Hepatocyte (in vitro differentiated cells): ENCODE measurements around the gene UBE2Q2. TPM values are rescaled to one million over a fixed set of nuclear protein-coding genes. Genes with fewer than 3 reads are reported as not detected.

Source experiments
- DNase-seq: peaks from one replicate; pipeline ENCODE4 v3.0.0-alpha.2; 2016; ENCODE audit warnings: low spot score
- H2AFZ ChIP-seq: fragments of 200-600 bp; sonication (generic); 2 replicates; pipeline ENCODE4 v1.6.0; 2016; ENCODE audit warnings: antibody characterized with exemption, mild to moderate bottlenecking
- H3K27ac ChIP-seq: fragments of 200-600 bp; sonication (generic); 2 replicates; pipeline ENCODE4 v1.5.1; 2016; ENCODE audit warnings: mild to moderate bottlenecking
- H3K27me3 ChIP-seq: fragments of 200-600 bp; sonication (generic); 2 replicates; pipeline ENCODE4 v1.6.1; 2016
- H3K36me3 ChIP-seq: fragments of 200-600 bp; sonication (generic); replicated peaks from 2 replicates; pipeline ENCODE4 v1.5.1; 2016; ENCODE audit warnings: low read depth; ENCODE audit not compliant: insufficient read depth
- H3K4me1 ChIP-seq: fragments of 200-600 bp; sonication (generic); 2 replicates; pipeline ENCODE4 v1.5.1; 2016; ENCODE audit warnings: mild to moderate bottlenecking, moderate library complexity; ENCODE audit not compliant: insufficient read depth
- H3K4me2 ChIP-seq: fragments of 200-600 bp; sonication (generic); 2 replicates; pipeline ENCODE4 v1.6.0; 2016
- H3K4me3 ChIP-seq: fragments of 200-600 bp; sonication (generic); 2 replicates; pipeline ENCODE4 v1.5.1; 2016; ENCODE audit warnings: mild to moderate bottlenecking
- H3K79me2 ChIP-seq: fragments of 200-600 bp; sonication (generic); 2 replicates; pipeline ENCODE4 v1.6.0; 2017; ENCODE audit warnings: mild to moderate bottlenecking
- H3K9me2 ChIP-seq: fragments of 200-600 bp; sonication (generic); replicated peaks from 2 replicates; pipeline ENCODE4 v1.6.0; 2017; ENCODE audit warnings: mild to moderate bottlenecking; ENCODE audit not compliant: insufficient read depth
- H3K9me3 ChIP-seq: fragments of 200-600 bp; sonication (generic); 2 replicates; pipeline ENCODE4 v1.5.1; 2016; ENCODE audit warnings: low read depth, mild to moderate bottlenecking
- H4K20me1 ChIP-seq: fragments of 200-600 bp; sonication (generic); 2 replicates; pipeline ENCODE4 v1.6.0; 2016; ENCODE audit warnings: mild to moderate bottlenecking; ENCODE audit not compliant: insufficient read depth, poor library complexity, severe bottlenecking
- EZH2 ChIP-seq: fragments of 200-600 bp; sonication (generic); IDR thresholded peaks from 2 replicates; pipeline ENCODE4 v1.6.1; 2016; ENCODE audit warnings: antibody characterized with exemption, mild to moderate bottlenecking, borderline replicate concordance
- EZH2phosphoT487 ChIP-seq: fragments of 200-600 bp; sonication (generic); IDR thresholded peaks from one replicate; pipeline ENCODE4 v1.6.1; 2018; ENCODE audit warnings: antibody characterized with exemption, mild to moderate bottlenecking, low read depth, moderate library complexity; ENCODE audit not compliant: unreplicated experiment, severe bottlenecking
- WGBS: methylation state at CpG from one replicate; pipeline ENCODE4 v1.1.6; 2016; ENCODE audit warnings: low lambda C conversion rate; ENCODE audit errors: missing lambda C conversion rate; 5-methylcytosine and 5-hydroxymethylcytosine counted together
- polyA plus RNA-seq: library from polyadenylated mRNA; unstranded; fragments of >200 nt; fragmentation: Nextera tagmentation; extraction: Ambion mirVana; gene quantifications from 2 replicates; pipeline ENCODE4 v1.2.1, GENCODE V29; 2016
- total RNA-seq: library from RNA; depleted of rRNA; stranded (reverse); fragments of >200 nt; gene quantifications from 2 replicates; pipeline ENCODE4 v1.2.3, GENCODE V29; 2014
- TF ChIP-seq, protein P1 (sequence below): fragments of 200-600 bp; sonication (generic); IDR thresholded peaks from 2 replicates; pipeline ENCODE4 v1.5.1; 2016; ENCODE audit warnings: antibody characterized with exemption, mild to moderate bottlenecking; ENCODE audit not compliant: poor library complexity

Gene UBE2Q2
- total and polyA plus RNA-seq, 2 experiments from 2014 or later, result 30.7 to 50.9 TPM

DNA sequence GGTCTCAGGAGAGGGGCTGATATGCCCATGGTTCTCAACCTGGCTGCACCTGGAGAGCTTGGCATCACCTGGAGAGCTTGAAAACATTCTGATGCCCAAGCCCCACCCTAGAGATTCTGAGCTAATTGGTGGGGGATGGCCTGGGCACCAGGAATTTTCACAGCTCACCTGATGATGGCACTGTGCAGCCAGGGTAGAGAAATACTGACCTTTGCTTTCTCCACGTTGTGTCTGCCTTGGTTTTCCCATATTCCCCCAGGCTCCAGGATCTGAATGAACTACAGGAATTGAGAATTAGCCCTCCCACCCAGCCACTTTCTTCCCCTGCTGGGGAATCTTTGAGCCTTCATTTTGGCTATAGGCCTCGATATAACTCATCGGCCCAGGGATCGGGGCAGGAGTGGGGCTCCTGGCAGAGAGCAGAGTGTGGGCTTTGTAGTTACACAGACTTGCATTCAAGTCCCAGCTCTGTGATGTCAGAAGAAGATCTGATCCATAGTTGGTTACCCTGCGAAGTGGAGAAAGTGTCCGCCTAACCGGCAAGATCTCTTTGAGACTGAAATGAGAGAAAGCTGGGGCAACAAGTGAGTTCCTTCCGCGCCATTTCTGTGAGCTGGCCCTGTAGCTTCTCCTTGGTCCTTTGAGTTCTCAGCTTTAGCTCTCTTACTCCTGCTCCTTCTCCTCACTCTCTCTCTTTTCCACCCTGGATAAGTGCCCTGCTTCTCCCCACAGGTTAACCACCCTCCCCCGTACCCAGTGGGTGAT lies 33.1 kb upstream of the UBE2Q2 start:
- no peaks in the 10 kb centered on the region for H3K79me2 ChIP-seq
- no peaks in the 10 kb centered on the region for H3K9me2 ChIP-seq
- no peaks in the 10 kb centered on the region for H3K9me3 ChIP-seq
- H3K27ac ChIP-seq, result no peak overlapping the region
- WGBS, result 79% methylated on average over 10 of the region's 10 CpGs
- H3K36me3 ChIP-seq, result no peaks in the 10 kb centered on the region
- peak overlapping the region; percentile 54 for H2AFZ ChIP-seq
- H4K20me1 ChIP-seq, result no peaks in the 10 kb centered on the region
- DNase-seq, result peak; percentile 54
- H3K4me1 ChIP-seq, result no peaks in the 10 kb centered on the region
- TF ChIP-seq, protein P1, sequence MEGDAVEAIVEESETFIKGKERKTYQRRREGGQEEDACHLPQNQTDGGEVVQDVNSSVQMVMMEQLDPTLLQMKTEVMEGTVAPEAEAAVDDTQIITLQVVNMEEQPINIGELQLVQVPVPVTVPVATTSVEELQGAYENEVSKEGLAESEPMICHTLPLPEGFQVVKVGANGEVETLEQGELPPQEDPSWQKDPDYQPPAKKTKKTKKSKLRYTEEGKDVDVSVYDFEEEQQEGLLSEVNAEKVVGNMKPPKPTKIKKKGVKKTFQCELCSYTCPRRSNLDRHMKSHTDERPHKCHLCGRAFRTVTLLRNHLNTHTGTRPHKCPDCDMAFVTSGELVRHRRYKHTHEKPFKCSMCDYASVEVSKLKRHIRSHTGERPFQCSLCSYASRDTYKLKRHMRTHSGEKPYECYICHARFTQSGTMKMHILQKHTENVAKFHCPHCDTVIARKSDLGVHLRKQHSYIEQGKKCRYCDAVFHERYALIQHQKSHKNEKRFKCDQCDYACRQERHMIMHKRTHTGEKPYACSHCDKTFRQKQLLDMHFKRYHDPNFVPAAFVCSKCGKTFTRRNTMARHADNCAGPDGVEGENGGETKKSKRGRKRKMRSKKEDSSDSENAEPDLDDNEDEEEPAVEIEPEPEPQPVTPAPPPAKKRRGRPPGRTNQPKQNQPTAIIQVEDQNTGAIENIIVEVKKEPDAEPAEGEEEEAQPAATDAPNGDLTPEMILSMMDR, result peak; percentile 56
- TF ChIP-seq EZH2, result no peak
- H3K27me3 ChIP-seq, result no peaks in the 10 kb centered on the region
- no peak overlapping the region for H3K4me3 ChIP-seq
- H3K4me2 ChIP-seq, result no peak overlapping the region

- Histone ChIP-seq H3K4me3 (no peak overlapping the region), H2AFZ (no peak overlapping the region), H3K27ac (no peak overlapping the region), H3K9me2 (no peaks in the 10 kb centered on the region), H3K36me3 (no peaks in the 10 kb centered on the region), H3K4me1 (no peaks in the 10 kb centered on the region), H3K79me2 (no peaks in the 10 kb centered on the region), H3K27me3 (no peaks in the 10 kb centered on the region), H4K20me1 (no peaks in the 10 kb centered on the region), H3K4me2 (no peak overlapping the region), H3K9me3 (no peaks in the 10 kb centered on the region)
- WGBS, result 95% methylated on average over 2 of the region's 2 CpGs
- no peak for TF ChIP-seq EZH2phosphoT487
- TF ChIP-seq, protein P1, result no peak
- no peak for TF ChIP-seq EZH2
- no peak for DNase-seq
Measured at GRCh38 chr15:75810874-75811498, 32.3 kb upstream of the UBE2Q2 start.

- Histone ChIP-seq H3K27ac (no peak overlapping the region), H3K79me2 (no peaks in the 10 kb centered on the region), H3K4me1 (no peaks in the 10 kb centered on the region), H3K27me3 (no peaks in the 10 kb centered on the region), H3K4me3 (no peak overlapping the region), H3K36me3 (no peaks in the 10 kb centered on the region), H3K9me3 (no peaks in the 10 kb centered on the region), H2AFZ (no peak overlapping the region), H4K20me1 (no peaks in the 10 kb centered on the region), H3K4me2 (no peak overlapping the region), H3K9me2 (no peaks in the 10 kb centered on the region)
- no peak for DNase-seq
- 96% methylated on average over 3 of the region's 3 CpGs for WGBS
- no peak for TF ChIP-seq EZH2phosphoT487
- TF ChIP-seq, protein P1, result no peak
- TF ChIP-seq EZH2, result no peak
Measured at GRCh38 chr15:75811626-75812025, 31.6 kb upstream of the UBE2Q2 start.
